ENCODE measurements around the gene SCARB1. TPM values are rescaled to one million over a fixed set of nuclear protein-coding genes. Genes with fewer than 3 reads are reported as not detected.

SCARB1 gene
- total and polyA plus RNA-seq, 2 of the 13 experiments (the other 11 are each of a cell fraction or from before 2014, with no cell fraction given): 63.4 to 160 TPM

GRCh38 chr12:124898200-124898922, 34.7 kb upstream of the SCARB1 start (continued):
- TF ChIP-seq ZNF234 (CRISPR knock-in tag; conservative IDR thresholded peaks at IDR 0.05): no peak
- 0 out of 2 replicates have a peak, but pooled peaks have one; percentile 20 for TF ChIP-seq ZNF331 (CRISPR knock-in tag; IDR thresholded peaks at IDR 0.05)
- TF ChIP-seq, protein P1, sequence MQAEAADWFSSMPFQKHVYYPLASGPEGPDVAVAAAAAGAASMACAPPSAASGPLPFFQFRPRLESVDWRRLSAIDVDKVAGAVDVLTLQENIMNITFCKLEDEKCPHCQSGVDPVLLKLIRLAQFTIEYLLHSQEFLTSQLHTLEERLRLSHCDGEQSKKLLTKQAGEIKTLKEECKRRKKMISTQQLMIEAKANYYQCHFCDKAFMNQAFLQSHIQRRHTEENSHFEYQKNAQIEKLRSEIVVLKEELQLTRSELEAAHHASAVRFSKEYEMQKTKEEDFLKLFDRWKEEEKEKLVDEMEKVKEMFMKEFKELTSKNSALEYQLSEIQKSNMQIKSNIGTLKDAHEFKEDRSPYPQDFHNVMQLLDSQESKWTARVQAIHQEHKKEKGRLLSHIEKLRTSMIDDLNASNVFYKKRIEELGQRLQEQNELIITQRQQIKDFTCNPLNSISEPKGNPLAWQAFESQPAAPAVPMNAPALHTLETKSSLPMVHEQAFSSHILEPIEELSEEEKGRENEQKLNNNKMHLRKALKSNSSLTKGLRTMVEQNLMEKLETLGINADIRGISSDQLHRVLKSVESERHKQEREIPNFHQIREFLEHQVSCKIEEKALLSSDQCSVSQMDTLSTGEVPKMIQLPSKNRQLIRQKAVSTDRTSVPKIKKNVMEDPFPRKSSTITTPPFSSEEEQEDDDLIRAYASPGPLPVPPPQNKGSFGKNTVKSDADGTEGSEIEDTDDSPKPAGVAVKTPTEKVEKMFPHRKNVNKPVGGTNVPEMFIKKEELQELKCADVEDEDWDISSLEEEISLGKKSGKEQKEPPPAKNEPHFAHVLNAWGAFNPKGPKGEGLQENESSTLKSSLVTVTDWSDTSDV (CRISPR knock-in tag; IDR thresholded peaks at IDR 0.05): no peak
- peak; percentile 60 for TF ChIP-seq ZBTB33 (CRISPR knock-in tag; IDR thresholded peaks at IDR 0.05)
- 0 out of 2 replicates have a peak, but pooled peaks have one; percentile 23 for TF ChIP-seq ZNF451 (CRISPR knock-in tag; IDR thresholded peaks at IDR 0.05)
- no peak for TF ChIP-seq ZNF878 (CRISPR knock-in tag; IDR thresholded peaks at IDR 0.05)
- no peak for TF ChIP-seq MTF2 (CRISPR knock-in tag; IDR thresholded peaks at IDR 0.05; ENCODE audit: borderline replicate concordance)
- TF ChIP-seq HIC2 (CRISPR knock-in tag; IDR thresholded peaks at IDR 0.05; ENCODE audit: low read depth): peak; percentile 98
- TF ChIP-seq SMC3 (IDR thresholded peaks at IDR 0.05; ENCODE audit: low read length): peak; percentile 77
- TF ChIP-seq KLF12 (CRISPR knock-in tag; IDR thresholded peaks at IDR 0.05; ENCODE audit: borderline replicate concordance): 0 out of 2 replicates have a peak, but pooled peaks have one; percentile 22
- TF ChIP-seq, protein P2, sequence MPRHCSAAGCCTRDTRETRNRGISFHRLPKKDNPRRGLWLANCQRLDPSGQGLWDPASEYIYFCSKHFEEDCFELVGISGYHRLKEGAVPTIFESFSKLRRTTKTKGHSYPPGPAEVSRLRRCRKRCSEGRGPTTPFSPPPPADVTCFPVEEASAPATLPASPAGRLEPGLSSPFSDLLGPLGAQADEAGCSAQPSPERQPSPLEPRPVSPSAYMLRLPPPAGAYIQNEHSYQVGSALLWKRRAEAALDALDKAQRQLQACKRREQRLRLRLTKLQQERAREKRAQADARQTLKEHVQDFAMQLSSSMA (CRISPR knock-in tag; IDR thresholded peaks at IDR 0.05): 0 out of 2 replicates have a peak, but pooled peaks have one; percentile 32
- TF ChIP-seq ZNF770 (CRISPR knock-in tag; IDR thresholded peaks at IDR 0.05): peak; percentile 84; the same call in 1 of the 2 replicates
- TF ChIP-seq KDM4B (CRISPR knock-in tag; IDR thresholded peaks at IDR 0.05): peak; percentile 24; the same call in 1 of the 2 replicates
- TF ChIP-seq SALL2 (CRISPR knock-in tag; IDR thresholded peaks at IDR 0.05): 0 out of 2 replicates have a peak, but pooled peaks have one; percentile 44
- TF ChIP-seq GATAD2A (CRISPR knock-in tag; IDR thresholded peaks at IDR 0.05): peak; percentile 64; the same call in 1 of the 2 replicates
- TF ChIP-seq NR2F6 (IDR thresholded peaks at IDR 0.05): 0 out of 2 replicates have a peak, but pooled peaks have one; percentile 18
- peak; percentile 47; the same call in 1 of the 2 replicates for TF ChIP-seq NR2F6 (CRISPR knock-in tag; IDR thresholded peaks at IDR 0.05)
- TF ChIP-seq ZBTB25 (CRISPR knock-in tag; IDR thresholded peaks at IDR 0.05): peak; percentile 23; the same call in 1 of the 2 replicates
- TF ChIP-seq RAD21 (CRISPR knock-in tag; IDR thresholded peaks at IDR 0.05): peak; percentile 88
